Spleen (tissue), 11 donors: Measurements from ENCODE around the gene RNASEH2B. TPM values are rescaled to one million over a fixed set of nuclear protein-coding genes. Genes with fewer than 3 reads are reported as not detected.

ENCODE experiments used
- DNase-seq: peaks from one replicate; pipeline ENCODE4 v3.0.0-alpha.2; 2020
- H3K27ac ChIP-seq, 8 donors: fragments of 200-600 bp; sonication (generic) in 7 of 8; 1 replicate in 4 of 8; 2 replicates in 4 of 8; pipeline versions ENCODE4 v1.5.0 to v1.8.0; 2016 to 2021; ENCODE audit warnings: inconsistent platforms in 4 of 8, mild to moderate bottlenecking in 4 of 8, moderate library complexity in 1 of 8
- H3K27me3 ChIP-seq, 7 donors: fragments of 200-600 bp; sonication (generic) in 6 of 7; replicated peaks in 1 of 7; 1 replicate in 4 of 7; 2 replicates in 3 of 7; pipeline versions ENCODE4 v1.5.0 to v1.8.0; 2016 to 2021; ENCODE audit warnings: inconsistent platforms in 3 of 7, mild to moderate bottlenecking in 1 of 7
- H3K36me3 ChIP-seq, 6 donors: fragments of 200-600 bp; sonication (generic) in 5 of 6; 1 replicate in 4 of 6; 2 replicates in 2 of 6; pipeline versions ENCODE4 v1.5.0 to v1.8.0; 2016 to 2021; ENCODE audit warnings: inconsistent platforms in 2 of 6
- H3K4me1 ChIP-seq, 6 donors: fragments of 200-600 bp; sonication (generic) in 5 of 6; 1 replicate in 3 of 6; 2 replicates in 3 of 6; pipeline versions ENCODE4 v1.5.0 to v1.8.0; 2016 to 2021; ENCODE audit warnings: inconsistent platforms in 3 of 6
- H3K4me3 ChIP-seq, 8 donors: fragments of 200-600 bp; sonication (generic) in 7 of 8; 1 replicate in 4 of 8; 2 replicates in 4 of 8; pipeline versions ENCODE4 v1.5.0 to v1.8.0; 2016 to 2021; ENCODE audit warnings: inconsistent platforms in 4 of 8, mild to moderate bottlenecking in 4 of 8, moderate library complexity in 2 of 8
- H3K9me3 ChIP-seq, 8 donors: fragments of 200-600 bp; sonication (generic) in 7 of 8; 1 replicate in 4 of 8; 2 replicates in 4 of 8; pipeline versions ENCODE4 v1.5.0 to v1.8.0; 2016 to 2021; ENCODE audit warnings: inconsistent platforms in 4 of 8
- CTCF ChIP-seq, 11 experiments: fragments of 200-600 bp in 7 of 11; fragments of 450-650 bp in 4 of 11; sonication (generic) in 4 of 11; IDR thresholded peaks in 8 of 11; conservative IDR thresholded peaks in 3 of 11; 1 replicate in 7 of 11; 2 replicates in 4 of 11; pipeline versions ENCODE4 v1.4.0 to v1.8.0; 2016 to 2021; ENCODE audit warnings: antibody characterized with exemption in 11 of 11, inconsistent platforms in 4 of 11, mild to moderate bottlenecking in 1 of 11
- POLR2A ChIP-seq, 3 donors: fragments of 450-650 bp; IDR thresholded peaks; one replicate each; pipeline ENCODE4 v1.5.1; 2017; ENCODE audit warnings: antibody characterized with exemption in 3 of 3, mild to moderate bottlenecking in 1 of 3
- POLR2AphosphoS5 ChIP-seq, 3 donors: sonication (generic); formaldehyde crosslinking; IDR thresholded peaks; one replicate each; pipeline ENCODE4 v1.5.1; 2017; ENCODE audit warnings: antibody characterized with exemption in 3 of 3
- WGBS, 5 donors: extraction: QIAGEN DNeasy Blood & Tissue Kit in 3 of 5; methylation state at CpG; one replicate each; pipeline versions ENCODE4 v1.1.5 to v1.1.7; 2013 to 2018; 5-methylcytosine and 5-hydroxymethylcytosine counted together
- intact Hi-C: fragments of 100-400 bp; cut with DNase I; formaldehyde crosslinking; loops from one replicate; pipeline ENCODE4 v1.15.0; 2023; ENCODE audit warnings: low total_unique reads
- polyA plus RNA-seq, 3 donors: library from polyadenylated mRNA; stranded (reverse); fragments of 200-250 nt; gene quantifications; one replicate each; pipeline ENCODE4 v1.2.1, GENCODE V29; 2013
- total RNA-seq, 7 donors: library from RNA; depleted of rRNA in 3 of 7; stranded (reverse); fragments of >200 nt in 3 of 7; fragmentation: NEBNext Ultra II Directional in 4 of 7; extraction: Animal tissue kit (Norgen Biotek cat#: 25700) in 4 of 7; gene quantifications; one replicate each; pipeline versions ENCODE4 v1.1.0 to v1.2.1, GENCODE V29; 2016 to 2021
- donor health status: healthy with polysubstance abuse.
- donor health status: DM: no; HTN: no; CAD: no; lungs with moderate emphysema.
- donor health status: DM: no; HTN: no; CAD: no.
- donor health status: Bipolar disorder and iron deficiency.
- donor health status: healthy.
- donor health status: DM: no; HTN: no; CAD: no.
- donor health status: DM: yes; HTN: yes; CAD: no.

The RNASEH2B gene
- total and polyA plus RNA-seq, 10 donors, result 57.2 to 129 (median 73.7) TPM

GRCh38 chr13:50923272-50923671, 13.7 kb downstream of the RNASEH2B start:
- H3K36me3 ChIP-seq, result peaks cover 0 to 24% (median 3%) of the 10 kb centered on the region in 6 donors
- TF ChIP-seq CTCF (IDR thresholded peaks at IDR 0.05 in 8 of 11, conservative IDR thresholded peaks at IDR 0.05 in 3 of 11) (no peak), POLR2AphosphoS5 (IDR thresholded peaks at IDR 0.05) (no peak), POLR2A (IDR thresholded peaks at IDR 0.05) (no peak)
- peaks cover 4 to 46% (median 38%) of the 10 kb centered on the region in 8 donors for H3K9me3 ChIP-seq
- no peaks in the 10 kb centered on the region for H3K27me3 ChIP-seq
- H3K4me3 ChIP-seq, result no peak overlapping the region
- H3K4me1 ChIP-seq, result peaks cover 6 to 53% (median 34%) of the 10 kb centered on the region in 6 donors
- intact Hi-C loops, result no loop called here
- WGBS, 5 donors, result 90 to 100% (median 94%) methylated on average over 1 of the region's 1 CpG
- DNase-seq, result no peak
- no peak overlapping the region for H3K27ac ChIP-seq

- DNase-seq, result no peak
- intact Hi-C loops, result no loop called here
- Histone ChIP-seq H3K36me3 (peaks cover 0 to 24% (median 3%) of the 10 kb centered on the region in 6 donors), H3K4me3 (no peak overlapping the region), H3K27ac (no peak overlapping the region), H3K27me3 (no peaks in the 10 kb centered on the region), H3K4me1 (peaks cover 6 to 53% (median 32%) of the 10 kb centered on the region in 6 donors), H3K9me3 (peaks cover 4 to 46% (median 38%) of the 10 kb centered on the region in 8 donors)
- TF ChIP-seq POLR2AphosphoS5 (IDR thresholded peaks at IDR 0.05), result no peak
- TF ChIP-seq POLR2A (IDR thresholded peaks at IDR 0.05), result no peak
- TF ChIP-seq CTCF (IDR thresholded peaks at IDR 0.05 in 8 of 11, conservative IDR thresholded peaks at IDR 0.05 in 3 of 11), result no peak
These were observed 14.4 kb downstream of the RNASEH2B start for GRCh38 chr13:50924025-50924424.

GRCh38 chr13:50927701-50928100, 18.1 kb downstream of the RNASEH2B start:
- Histone ChIP-seq H3K36me3 (peaks cover 0 to 46% (median 15%) of the 10 kb centered on the region in 6 donors), H3K27ac (peak overlapping the region in 2 of 8 donors; percentile 14 to 21), H3K4me1 (peaks cover 3 to 28% (median 17%) of the 10 kb centered on the region in 6 donors), H3K4me3 (no peak overlapping the region), H3K9me3 (peaks cover 4 to 32% (median 26%) of the 10 kb centered on the region in 8 donors), H3K27me3 (no peaks in the 10 kb centered on the region)
- WGBS, 5 donors, result 66 to 75% (median 68%) methylated on average over 2 of the region's 2 CpGs
- TF ChIP-seq POLR2A (IDR thresholded peaks at IDR 0.05) (no peak), POLR2AphosphoS5 (IDR thresholded peaks at IDR 0.05) (no peak), CTCF (IDR thresholded peaks at IDR 0.05 in 8 of 11, conservative IDR thresholded peaks at IDR 0.05 in 3 of 11) (no peak)
- intact Hi-C loops, result no loop called here
- DNase-seq, result no peak

- H3K27ac ChIP-seq, result peak overlapping the region in 2 of 8 donors; percentile 14 to 21
- H3K4me3 ChIP-seq, result no peak overlapping the region
- intact Hi-C loops, result no loop called here
- TF ChIP-seq POLR2A (IDR thresholded peaks at IDR 0.05) (no peak), POLR2AphosphoS5 (IDR thresholded peaks at IDR 0.05) (no peak), CTCF (IDR thresholded peaks at IDR 0.05 in 8 of 11, conservative IDR thresholded peaks at IDR 0.05 in 3 of 11) (no peak)
- H3K4me1 ChIP-seq, result peaks cover 3 to 28% (median 17%) of the 10 kb centered on the region in 6 donors
- H3K9me3 ChIP-seq, result peaks cover 4 to 28% (median 22%) of the 10 kb centered on the region in 8 donors
- 79 to 88% (median 86%) methylated on average over 2 of the region's 2 CpGs for WGBS, 5 donors
- H3K27me3 ChIP-seq, result no peaks in the 10 kb centered on the region
- H3K36me3 ChIP-seq, result peaks cover 0 to 47% (median 18%) of the 10 kb centered on the region in 6 donors
- DNase-seq, result no peak
These were observed 18.5 kb downstream of the RNASEH2B start for GRCh38 chr13:50928102-50928501.
